ENCODE results near the gene ETV6.

DNA sequence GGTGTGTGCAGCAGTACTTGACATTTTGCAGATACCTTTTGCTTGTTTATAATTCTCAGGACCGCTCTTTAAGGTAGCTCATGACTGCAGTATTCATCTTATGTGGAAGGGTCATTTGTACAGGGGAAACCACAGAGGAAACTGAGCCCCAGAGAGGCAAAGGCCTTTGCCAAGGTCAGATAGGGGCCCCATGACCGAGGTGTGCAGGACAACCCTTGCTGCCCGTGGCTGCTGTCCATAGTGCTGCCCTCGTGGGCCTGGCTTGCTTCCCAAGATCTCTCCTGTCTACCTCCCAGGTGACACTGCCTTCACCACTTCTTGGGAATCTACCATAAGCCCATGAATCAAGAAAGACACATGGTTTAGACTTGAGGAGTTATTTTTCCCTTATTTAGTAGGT, 222.6 kb downstream of the ETV6 start:
- TF ChIP-seq POLR2AphosphoS5 (IDR thresholded peaks at IDR 0.05; ENCODE audit: low read depth, low read length) (no peak), POLR2A (IDR thresholded peaks at IDR 0.05; ENCODE audit: low read depth, low read length) (no peak), TAF1 (IDR thresholded peaks at IDR 0.05; ENCODE audit: borderline replicate concordance, low read depth, low read length) (no peak)

Data from GM12892 (cell line).